Activated naive CD4-positive, alpha-beta T cell treated with anti-CD3 and anti-CD28 coated beads, Interleukin-2, amount 50 U/mL, for 72 hours (primary cell): ENCODE results near the gene NSMCE1. TPM values are rescaled to one million over a fixed set of nuclear protein-coding genes. Genes with fewer than 3 reads are reported as not detected.
"Not testable (repeated sequence)": the region's sequence is repeated elsewhere in the genome, so short reads cannot be mapped to it uniquely, and the experiment has no call there.

ENCODE experiments used
- ATAC-seq, 2 donors: fragments of 150-1000 bp; cut with Tn5 transposase; 2 replicates each; pipeline ENCODE4 v1.10.0; 2021; ENCODE audit warnings: mild to moderate bottlenecking in 2 of 2, moderate library complexity in 2 of 2
- DNase-seq, 2 donors: peaks; one replicate each; pipeline ENCODE4 v3.0.0; 2021 to 2022; ENCODE audit warnings: low spot score in 2 of 2
- H3K27ac Mint-ChIP-seq, 2 donors: one replicate each; pipeline ENCODE4 v1.8.0; 2022; ENCODE audit warnings: mild to moderate bottlenecking in 2 of 2, mixed read lengths in 2 of 2
- H3K36me3 Mint-ChIP-seq, 2 donors: one replicate each; pipeline ENCODE4 v1.8.0; 2022; ENCODE audit warnings: mixed read lengths in 2 of 2
- H3K9me3 Mint-ChIP-seq, 2 donors: one replicate each; pipeline ENCODE4 v1.8.0; 2022; ENCODE audit warnings: mixed read lengths in 2 of 2
- total RNA-seq, 2 donors: library from RNA; stranded (reverse); gene quantifications; one replicate each; pipeline ENCODE4 v1.2.3, GENCODE V29; 2022

The NSMCE1 gene
- total RNA-seq, 2 donors from 2014 or later: 106 to 132 TPM

DNA sequence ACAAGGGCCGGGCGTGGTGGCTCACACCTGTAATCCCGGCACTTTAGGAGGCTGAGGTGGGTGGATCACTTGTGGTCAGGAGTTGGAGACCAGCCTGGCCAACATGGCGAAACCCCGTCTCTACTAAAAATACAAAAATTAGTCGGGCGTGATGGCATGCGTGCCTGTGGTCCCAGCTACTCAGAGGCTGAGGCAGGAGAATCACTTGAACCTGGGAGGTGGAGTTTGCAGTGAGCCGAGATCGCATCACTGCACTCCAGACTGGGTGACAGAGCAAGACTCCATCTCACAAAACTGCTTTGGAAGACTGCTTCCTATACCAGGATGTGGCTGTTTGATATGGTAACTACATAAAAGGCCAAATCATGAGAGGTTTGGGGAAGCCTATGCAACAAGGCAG, 61.5 kb downstream of the NSMCE1 start:
- ATAC-seq, H3K9me3 Mint-ChIP-seq, DNase-seq, H3K27ac Mint-ChIP-seq: not testable (repeated sequence)
- peaks cover 10 to 11% of the 10 kb centered on the region in 2 donors for H3K36me3 Mint-ChIP-seq

DNA sequence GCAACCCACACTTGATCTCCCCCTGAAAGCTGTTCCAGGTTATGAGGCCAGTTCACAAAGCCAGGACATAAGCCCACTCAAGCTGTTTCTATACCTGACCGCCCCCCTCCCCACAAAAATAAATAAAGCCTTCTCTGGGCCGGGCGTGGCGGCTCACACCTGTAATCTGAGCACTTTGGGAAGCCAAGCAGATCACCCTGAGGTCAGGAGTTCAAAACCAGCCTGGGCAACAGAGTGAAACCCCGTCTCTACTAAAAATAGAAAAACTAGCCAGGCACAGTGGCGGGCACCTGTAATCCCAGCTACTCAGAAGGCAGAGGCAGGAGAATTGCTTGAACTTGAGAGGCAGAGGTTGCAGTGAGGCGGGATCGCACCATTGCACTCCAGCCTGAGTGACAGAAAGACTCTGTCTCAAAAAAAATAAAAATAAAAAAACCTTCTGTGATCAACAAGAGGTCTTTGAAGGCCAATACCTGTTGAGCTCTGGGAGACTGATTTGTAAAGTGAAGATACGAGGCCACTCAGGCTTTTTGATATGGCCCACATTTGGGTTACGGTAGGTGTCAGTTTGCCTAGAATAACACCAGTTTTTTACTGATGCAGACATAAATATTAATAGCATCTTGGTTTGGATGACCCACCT, 63.0 kb downstream of the NSMCE1 start:
- Mint-ChIP-seq H3K36me3 (peaks cover 10 to 11% of the 10 kb centered on the region in 2 donors), H3K27ac (peak overlapping the region in 1 of 2 donors; percentile 9), H3K9me3 (peaks cover 5 to 8% of the 10 kb centered on the region in 2 donors)
- no peak for ATAC-seq
- DNase-seq: no peak

DNA sequence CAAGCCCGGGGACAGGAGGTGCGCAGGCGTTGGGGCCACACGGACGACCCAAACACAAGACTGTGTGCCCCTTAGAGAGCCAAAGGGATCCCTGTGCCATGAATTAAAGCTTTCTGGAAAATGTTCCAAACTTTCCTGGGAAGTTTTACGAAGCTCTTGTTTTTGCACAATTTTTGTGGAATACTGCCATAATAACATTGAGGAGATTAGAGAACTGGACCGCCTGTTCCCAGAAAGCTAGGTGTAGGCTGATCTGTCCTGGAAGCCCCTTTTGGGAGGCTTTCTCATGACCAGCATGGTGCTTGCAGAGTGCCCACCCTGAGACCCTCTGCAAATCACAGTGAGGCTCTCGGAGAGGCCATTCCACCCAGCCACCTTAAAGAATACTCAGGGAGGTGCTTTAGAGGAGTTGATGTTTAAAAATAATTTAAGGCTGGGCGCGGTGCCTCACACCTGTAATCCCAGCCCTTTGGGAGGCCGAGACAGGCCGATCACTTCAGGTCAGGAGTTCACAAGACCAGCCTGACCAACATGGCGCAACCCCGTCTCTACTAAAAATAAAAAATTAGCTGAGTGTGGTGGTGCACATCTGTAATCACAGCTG, 64.2 kb downstream of the NSMCE1 start:
- H3K27ac Mint-ChIP-seq: peak overlapping the region; percentile 97 to 100
- ATAC-seq (no peak), DNase-seq (no peak)
- peaks cover 10 to 11% of the 10 kb centered on the region in 2 donors for H3K36me3 Mint-ChIP-seq
- H3K9me3 Mint-ChIP-seq: peaks cover 5 to 8% of the 10 kb centered on the region in 2 donors

DNA sequence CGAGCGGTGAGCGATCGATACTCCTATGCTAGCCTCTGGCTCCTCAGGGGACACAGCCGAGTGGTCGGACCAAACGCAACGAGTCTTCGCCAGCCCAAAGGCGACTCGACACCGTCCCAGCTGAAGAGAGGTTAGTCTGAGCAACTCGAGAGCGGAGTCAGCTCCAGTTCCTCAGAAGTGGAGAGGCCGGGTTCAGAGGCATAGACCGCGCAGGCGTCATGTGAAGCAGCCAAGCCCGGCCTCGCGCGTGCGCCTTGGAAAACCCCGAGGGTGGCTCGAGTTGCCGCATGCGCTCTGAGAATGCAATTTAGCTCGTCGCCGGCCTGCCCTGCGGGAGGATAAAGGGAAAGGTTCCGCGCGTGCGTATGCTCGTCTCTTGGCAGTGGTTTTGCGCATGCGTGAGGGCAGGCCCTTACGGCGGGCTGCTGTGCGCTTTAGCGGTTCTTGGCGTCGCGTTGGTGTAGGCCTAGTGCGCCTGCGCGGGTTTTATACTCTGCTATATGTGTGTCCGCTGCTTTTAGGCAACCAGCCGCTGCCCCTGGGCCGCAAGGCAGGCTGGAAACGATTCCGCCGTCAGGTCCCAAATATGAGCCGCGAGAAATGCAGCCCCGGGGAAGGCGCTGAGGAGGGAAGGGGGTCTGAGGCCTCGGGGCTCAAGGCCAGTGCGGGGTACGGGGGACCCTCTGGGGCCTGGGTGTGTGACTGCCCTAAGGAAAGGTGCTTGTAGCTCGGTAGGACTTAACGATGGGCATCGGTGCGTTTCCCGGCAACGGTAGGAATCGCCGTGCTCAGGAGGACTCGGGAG, 64.9 kb downstream of the NSMCE1 start, which contains the start of gene KDM8:
KDM8 (plus strand) TSS at position 20 of the 805 bp plus-strand sequence. CDS start 6,598 bp downstream, outside the sequence.
- peak within 1 kb of the TSS; percentile 97 to 100 for H3K27ac Mint-ChIP-seq
- ATAC-seq: peak; percentile 88 to 93
- H3K9me3 Mint-ChIP-seq: peaks cover 5 to 14% of the 10 kb centered on the region in 2 donors
- peak; percentile 99 to 100 for DNase-seq
- peaks cover 10 to 11% of the 10 kb centered on the region in 2 donors for H3K36me3 Mint-ChIP-seq

DNA sequence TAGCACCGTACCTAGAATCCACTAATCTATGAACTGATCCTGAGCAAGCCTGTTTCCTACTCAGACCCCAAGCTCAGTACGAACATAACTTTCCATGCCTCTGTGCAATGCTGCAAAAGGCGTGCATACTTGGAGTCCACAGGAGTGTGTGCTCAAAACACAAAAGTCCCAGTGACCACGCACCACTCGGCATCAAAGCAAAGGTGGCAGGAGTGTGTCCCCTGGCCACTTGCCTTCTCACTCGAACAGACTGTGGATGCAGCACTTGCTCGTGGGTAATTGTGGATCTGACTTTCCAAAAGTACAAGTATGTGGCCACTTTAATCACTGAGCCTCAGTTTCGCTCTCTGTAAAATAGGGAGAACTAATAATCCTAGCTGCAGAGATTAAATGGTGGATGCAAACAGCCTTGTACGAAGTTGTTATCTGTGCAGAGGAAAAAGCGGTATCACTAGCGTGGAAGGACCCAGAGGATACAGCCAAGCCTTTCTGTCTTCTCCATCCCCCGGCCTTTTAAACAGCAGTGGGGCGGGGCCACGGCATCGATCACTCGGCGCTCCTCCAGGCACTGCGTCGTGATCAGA, 65.6 kb downstream of the NSMCE1 start:
- peaks cover 10 to 11% of the 10 kb centered on the region in 2 donors for H3K36me3 Mint-ChIP-seq
- peak overlapping the region; percentile 97 to 100 for H3K27ac Mint-ChIP-seq
- DNase-seq (no peak), ATAC-seq (peak; percentile 73 to 81)
- peaks cover 5 to 14% of the 10 kb centered on the region in 2 donors for H3K9me3 Mint-ChIP-seq

DNA sequence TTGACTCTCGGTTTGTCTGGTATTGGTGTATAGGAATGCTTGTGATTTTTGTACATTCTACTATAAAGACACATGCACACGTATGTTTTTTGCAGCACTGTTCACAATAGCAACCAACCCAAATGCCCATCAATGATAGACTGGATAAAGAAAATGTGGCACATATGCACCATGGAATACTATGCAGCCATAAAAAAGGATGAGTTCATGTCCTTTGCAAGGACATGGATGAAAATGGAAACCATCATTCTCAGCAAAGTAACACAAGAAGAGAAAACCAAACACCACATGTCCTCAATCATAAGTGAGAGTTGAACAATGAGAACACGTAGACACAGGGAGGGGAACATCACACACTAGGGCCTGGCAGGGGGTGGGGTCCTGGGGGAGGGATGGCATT, 67.7 kb downstream of the NSMCE1 start:
- not testable (repeated sequence) for DNase-seq, ATAC-seq
- Mint-ChIP-seq H3K9me3 (peaks cover 5 to 14% of the 10 kb centered on the region in 2 donors), H3K36me3 (peaks cover 10 to 11% of the 10 kb centered on the region in 2 donors), H3K27ac (peak overlapping the region in 1 of 2 donors; percentile 76)

DNA sequence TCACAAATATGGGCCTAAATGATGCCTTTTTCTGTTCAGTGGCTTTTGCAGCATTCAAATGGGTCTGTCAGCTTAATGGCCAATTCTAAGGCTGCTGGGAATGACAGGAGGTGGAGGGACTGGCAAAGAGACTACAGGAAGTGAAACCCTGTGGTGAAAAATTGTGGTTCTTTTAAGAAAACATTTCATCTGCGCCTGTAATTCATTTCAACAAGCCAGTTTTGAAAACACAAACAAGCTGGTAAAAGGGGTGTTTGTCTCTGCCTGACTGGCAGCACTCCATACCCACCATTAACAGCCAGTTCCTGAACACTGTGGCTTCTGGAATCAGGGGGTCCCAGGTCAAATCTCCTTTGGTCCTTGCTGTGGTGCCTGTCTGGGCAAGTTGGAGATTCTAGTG, 68.8 kb downstream of the NSMCE1 start:
- H3K9me3 Mint-ChIP-seq: peaks cover 9 to 25% of the 10 kb centered on the region in 2 donors
- H3K36me3 Mint-ChIP-seq: peaks cover 15 to 22% of the 10 kb centered on the region in 2 donors
- peak overlapping the region in 1 of 2 donors; percentile 76 for H3K27ac Mint-ChIP-seq
- ATAC-seq (no peak), DNase-seq (no peak)

DNA sequence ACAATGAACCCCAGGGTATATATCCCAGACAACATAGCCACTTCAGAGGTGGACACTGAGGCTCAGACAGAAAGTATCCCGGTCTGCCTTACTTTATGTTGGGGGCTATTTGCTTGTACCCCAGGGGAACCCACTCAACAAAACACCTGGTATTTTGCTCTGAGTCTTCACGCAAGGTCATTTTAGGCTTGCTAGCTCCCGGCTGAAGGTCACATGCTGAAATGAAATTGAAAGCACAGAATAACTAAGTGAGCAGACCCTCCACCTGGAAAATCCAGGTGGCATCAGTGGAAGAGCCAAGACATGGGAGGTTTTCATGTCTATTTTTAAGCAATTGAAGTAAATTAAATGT, 69.4 kb downstream of the NSMCE1 start:
- peaks cover 11 to 23% of the 10 kb centered on the region in 2 donors for H3K36me3 Mint-ChIP-seq
- DNase-seq: no peak
- peak overlapping the region in 1 of 2 donors; percentile 61 for H3K27ac Mint-ChIP-seq
- no peak for ATAC-seq
- peaks cover 13 to 30% of the 10 kb centered on the region in 2 donors for H3K9me3 Mint-ChIP-seq

DNA sequence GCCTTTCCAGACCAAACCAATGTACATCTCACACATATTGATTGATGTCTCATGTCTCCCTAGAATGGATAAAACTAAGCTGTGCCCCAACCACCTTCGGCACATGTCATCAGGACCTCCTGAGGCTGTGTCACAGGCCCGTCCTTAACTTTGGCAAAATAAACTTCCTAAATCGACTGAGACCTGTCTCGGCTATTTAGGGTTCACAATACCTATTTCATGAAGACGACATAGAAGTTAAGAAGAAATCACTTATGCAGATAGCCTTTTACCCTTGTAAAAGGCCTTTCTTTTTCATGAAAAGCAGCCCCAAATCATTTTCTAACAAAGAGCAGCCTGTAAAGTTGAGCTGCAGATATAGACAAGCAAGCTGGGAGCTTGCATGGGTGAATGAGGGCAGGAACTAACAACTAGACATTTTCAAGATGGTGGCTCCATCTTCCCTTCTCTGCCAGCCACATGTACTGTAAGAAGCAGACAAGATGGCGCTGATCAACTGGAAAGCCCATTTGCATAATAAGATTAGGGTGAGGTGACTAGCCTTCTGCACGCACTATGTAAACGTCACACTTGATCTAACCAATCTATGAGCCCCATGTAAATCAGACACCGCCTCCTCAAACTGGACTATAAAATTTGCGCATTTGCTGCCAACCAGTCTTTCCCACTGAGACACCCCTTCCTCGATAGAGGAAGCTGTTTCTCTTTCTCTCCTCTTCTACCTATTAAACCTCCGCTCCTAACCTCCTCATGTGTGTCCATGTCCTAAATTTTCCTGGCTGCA, 69.9 kb downstream of the NSMCE1 start:
- ATAC-seq (no peak), DNase-seq (no peak)
- Mint-ChIP-seq H3K27ac (peak overlapping the region in 1 of 2 donors; percentile 61), H3K9me3 (peaks cover 13 to 34% of the 10 kb centered on the region in 2 donors), H3K36me3 (peaks cover 5 to 21% of the 10 kb centered on the region in 2 donors)

DNA sequence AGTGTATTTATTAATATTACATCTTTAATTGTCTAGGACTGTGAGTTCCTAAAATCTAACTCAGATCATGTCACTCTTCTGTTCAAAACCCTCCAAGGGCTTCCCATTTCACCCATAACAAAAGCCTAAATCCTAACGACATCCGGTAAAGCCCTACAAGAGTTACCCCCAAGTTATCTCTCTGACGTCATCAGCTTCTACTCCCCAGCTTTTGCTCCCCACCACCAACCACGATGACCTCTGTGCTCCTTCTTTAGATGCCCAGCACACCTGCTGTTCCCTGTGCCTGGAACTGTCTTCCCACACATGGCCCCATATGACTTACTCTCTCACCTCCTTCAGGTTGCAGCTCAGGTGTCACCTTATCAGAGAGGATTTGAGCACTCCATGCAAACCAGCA, 71.6 kb downstream of the NSMCE1 start:
- peaks cover 5 to 20% of the 10 kb centered on the region in 2 donors for H3K36me3 Mint-ChIP-seq
- peaks cover 13 to 34% of the 10 kb centered on the region in 2 donors for H3K9me3 Mint-ChIP-seq
- no peak overlapping the region for H3K27ac Mint-ChIP-seq
- DNase-seq: no peak
- no peak for ATAC-seq

DNA sequence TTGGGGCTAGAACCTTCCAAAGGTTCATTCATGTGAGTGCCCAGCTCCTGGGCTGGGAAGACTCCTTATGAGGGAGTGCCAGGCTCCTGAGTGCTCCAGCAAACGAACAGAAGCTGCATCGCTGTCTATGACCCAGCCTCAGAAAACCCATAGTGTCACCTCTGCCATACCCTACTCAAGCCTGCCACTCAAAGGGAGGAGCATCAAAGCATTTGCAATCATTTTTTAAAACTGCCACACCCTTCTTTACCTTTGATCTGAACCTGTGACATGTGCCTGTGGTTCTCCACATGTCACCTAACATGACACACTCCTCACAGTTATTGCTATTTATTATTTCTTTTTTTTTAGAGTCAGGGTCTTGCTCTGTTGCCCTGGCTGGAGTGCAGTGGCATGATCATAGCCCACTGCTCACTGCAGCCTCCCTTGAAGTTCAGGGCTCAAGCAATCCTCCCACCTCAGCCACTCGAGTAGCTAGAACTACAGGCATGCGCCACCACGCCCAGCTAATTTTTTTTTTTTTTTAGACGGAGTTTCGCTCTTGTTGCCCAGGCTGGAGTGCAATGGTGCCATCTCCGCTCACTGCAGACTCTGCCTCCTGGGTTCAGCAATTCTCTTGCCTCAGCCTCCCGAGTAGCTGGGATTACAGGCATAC, 72.5 kb downstream of the NSMCE1 start:
- H3K36me3 Mint-ChIP-seq: peaks cover 5 to 20% of the 10 kb centered on the region in 2 donors
- peak; percentile 52 to 59 for ATAC-seq
- no peak for DNase-seq
- H3K27ac Mint-ChIP-seq: no peak overlapping the region
- H3K9me3 Mint-ChIP-seq: peaks cover 12 to 29% of the 10 kb centered on the region in 2 donors

DNA sequence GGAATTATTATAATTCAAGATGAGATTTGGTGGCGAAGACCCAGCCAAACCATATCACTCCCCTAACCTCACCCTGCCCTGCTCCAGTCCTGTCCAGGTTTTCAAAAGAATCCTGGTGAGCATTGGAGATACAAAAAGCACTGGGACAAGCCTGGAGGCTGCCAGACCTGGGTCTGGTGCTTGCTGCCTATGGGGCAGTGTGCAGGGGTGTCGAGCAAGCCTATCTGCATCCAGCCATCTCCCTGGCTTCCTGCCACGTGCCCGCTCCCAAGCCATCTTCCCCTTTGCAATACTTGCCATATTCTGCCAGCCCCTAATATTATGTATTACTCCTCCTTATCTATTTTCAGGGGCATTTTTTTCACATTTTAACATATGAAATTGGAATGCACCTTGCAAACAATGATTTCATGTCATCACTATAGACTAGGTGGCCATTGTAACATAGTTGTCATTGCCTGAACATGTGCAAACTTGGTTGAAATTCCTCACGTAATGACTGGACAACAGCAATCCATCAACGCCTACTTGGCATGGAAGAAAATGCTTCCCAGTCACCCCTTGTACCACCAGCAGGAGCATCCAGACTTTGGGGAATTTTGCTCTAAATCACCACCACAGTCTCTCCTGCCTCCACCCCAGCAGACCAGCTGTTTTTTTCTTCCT, 73.4 kb downstream of the NSMCE1 start:
- H3K9me3 Mint-ChIP-seq: peaks cover 7 to 25% of the 10 kb centered on the region in 2 donors
- DNase-seq (no peak), ATAC-seq (no peak)
- no peak overlapping the region for H3K27ac Mint-ChIP-seq
- H3K36me3 Mint-ChIP-seq: peaks cover 5 to 20% of the 10 kb centered on the region in 2 donors

DNA sequence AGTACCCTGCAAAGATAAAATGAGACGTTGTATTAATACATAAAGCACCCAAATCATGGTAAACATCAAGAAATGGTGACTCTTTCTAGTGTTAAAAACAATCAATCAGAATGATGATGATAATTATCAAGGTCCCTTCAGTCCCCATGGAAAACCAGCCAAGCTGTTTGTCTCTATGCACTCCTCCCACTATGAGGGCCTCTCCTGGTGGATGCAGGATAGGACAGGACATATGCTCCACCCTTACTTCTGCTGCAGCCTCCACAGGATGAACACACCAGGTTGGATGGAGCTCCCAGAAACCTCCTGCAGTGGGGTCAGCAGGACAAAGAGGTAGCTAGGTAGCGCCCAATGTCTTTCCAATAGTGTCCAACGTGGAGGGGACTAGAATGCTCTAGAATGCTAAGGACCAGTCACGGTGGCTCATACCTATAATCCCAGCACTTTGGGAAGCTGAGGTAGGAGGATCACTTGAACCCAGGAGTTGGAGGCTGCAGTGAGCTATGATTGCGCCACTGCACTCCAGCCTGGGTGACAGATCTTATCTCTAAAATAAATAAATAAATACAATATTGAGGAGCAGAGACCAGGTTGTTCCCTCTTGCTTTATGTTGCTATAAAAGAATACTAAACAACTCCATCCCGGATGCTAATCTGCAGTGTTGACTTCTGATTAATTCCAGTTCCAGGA, 75.1 kb downstream of the NSMCE1 start:
- DNase-seq (no peak), ATAC-seq (no peak)
- Mint-ChIP-seq H3K36me3 (peaks cover 5 to 20% of the 10 kb centered on the region in 2 donors), H3K9me3 (peaks cover 7 to 20% of the 10 kb centered on the region in 2 donors), H3K27ac (no peak overlapping the region)

DNA sequence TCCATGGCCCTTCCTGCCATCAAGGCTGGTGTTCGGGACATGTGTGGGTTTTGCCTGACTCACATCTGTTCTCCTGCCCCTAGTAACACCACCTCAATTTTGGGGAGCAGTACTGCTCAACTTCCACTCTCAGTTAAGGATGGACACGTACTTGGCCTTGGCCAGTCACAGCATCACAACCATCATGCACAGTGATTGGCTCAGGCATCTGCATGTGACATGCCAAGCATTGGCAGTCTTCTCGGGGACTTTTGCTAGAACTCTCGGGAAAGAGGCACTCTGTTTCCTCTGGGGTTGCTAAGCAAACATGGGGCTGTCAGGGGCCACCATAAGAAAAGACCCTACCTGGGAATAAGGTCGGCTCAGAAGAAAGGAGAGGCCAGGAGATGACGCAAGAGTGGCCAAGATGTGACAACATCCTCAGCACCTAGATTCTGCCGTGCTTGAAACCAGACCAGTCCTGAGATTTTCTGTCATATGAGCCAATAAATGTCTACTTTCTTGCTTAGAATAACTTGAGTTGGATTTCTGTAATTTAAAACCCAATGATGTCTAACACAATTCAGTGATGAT, 77.1 kb downstream of the NSMCE1 start:
- Mint-ChIP-seq H3K36me3 (peaks cover 5 to 20% of the 10 kb centered on the region in 2 donors), H3K27ac (no peak overlapping the region), H3K9me3 (peaks cover 7 to 20% of the 10 kb centered on the region in 2 donors)
- DNase-seq (no peak), ATAC-seq (no peak)
